ENCODE measurements around the gene OR4D11. TPM values are rescaled to one million over a fixed set of nuclear protein-coding genes. Genes with fewer than 3 reads are reported as not detected.

The OR4D11 gene
- total and polyA plus RNA-seq, 9 of the 15 experiments (the other 6 are each of a cell fraction or from before 2014, with no cell fraction given): not detected

DNA sequence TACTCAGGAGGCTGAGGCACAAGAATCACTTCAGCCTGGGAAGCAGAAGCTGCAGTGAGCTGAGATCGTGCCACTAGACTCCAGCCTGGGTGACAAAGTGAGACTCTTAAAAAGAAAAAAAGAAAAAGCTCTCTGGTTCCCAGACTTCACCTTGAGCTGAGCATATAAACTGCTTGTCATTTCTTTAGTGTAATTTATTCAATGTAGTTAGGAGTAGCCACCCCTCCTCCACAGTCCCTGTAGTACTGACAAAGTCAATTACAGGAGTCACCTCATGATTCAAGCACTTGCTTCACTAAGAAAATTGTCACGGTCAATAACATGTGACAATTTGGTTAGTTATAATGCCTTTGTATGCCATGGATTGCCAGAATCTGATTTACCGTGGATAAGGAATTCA lies 23.0 kb upstream of the OR4D11 start (continued):
- TF ChIP-seq ZNF354B (CRISPR knock-in tag; IDR thresholded peaks at IDR 0.05) (no peak), LCOR (CRISPR knock-in tag; IDR thresholded peaks at IDR 0.05) (no peak), ZNF780A (CRISPR knock-in tag; IDR thresholded peaks at IDR 0.05) (no peak), FOXA3 (CRISPR knock-in tag; conservative IDR thresholded peaks at IDR 0.05 in 1 of 2, IDR thresholded peaks at IDR 0.05 in 1 of 2) (no peak)
- TF ChIP-seq, protein P1, sequence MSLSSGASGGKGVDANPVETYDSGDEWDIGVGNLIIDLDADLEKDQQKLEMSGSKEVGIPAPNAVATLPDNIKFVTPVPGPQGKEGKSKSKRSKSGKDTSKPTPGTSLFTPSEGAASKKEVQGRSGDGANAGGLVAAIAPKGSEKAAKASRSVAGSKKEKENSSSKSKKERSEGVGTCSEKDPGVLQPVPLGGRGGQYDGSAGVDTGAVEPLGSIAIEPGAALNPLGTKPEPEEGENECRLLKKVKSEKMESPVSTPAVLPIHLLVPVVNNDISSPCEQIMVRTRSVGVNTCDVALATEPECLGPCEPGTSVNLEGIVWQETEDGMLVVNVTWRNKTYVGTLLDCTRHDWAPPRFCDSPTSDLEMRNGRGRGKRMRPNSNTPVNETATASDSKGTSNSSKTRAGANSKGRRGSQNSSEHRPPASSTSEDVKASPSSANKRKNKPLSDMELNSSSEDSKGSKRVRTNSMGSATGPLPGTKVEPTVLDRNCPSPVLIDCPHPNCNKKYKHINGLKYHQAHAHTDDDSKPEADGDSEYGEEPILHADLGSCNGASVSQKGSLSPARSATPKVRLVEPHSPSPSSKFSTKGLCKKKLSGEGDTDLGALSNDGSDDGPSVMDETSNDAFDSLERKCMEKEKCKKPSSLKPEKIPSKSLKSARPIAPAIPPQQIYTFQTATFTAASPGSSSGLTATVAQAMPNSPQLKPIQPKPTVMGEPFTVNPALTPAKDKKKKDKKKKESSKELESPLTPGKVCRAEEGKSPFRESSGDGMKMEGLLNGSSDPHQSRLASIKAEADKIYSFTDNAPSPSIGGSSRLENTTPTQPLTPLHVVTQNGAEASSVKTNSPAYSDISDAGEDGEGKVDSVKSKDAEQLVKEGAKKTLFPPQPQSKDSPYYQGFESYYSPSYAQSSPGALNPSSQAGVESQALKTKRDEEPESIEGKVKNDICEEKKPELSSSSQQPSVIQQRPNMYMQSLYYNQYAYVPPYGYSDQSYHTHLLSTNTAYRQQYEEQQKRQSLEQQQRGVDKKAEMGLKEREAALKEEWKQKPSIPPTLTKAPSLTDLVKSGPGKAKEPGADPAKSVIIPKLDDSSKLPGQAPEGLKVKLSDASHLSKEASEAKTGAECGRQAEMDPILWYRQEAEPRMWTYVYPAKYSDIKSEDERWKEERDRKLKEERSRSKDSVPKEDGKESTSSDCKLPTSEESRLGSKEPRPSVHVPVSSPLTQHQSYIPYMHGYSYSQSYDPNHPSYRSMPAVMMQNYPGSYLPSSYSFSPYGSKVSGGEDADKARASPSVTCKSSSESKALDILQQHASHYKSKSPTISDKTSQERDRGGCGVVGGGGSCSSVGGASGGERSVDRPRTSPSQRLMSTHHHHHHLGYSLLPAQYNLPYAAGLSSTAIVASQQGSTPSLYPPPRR (CRISPR knock-in tag; IDR thresholded peaks at IDR 0.05; ENCODE audit: borderline replicate concordance): no peak

DNA sequence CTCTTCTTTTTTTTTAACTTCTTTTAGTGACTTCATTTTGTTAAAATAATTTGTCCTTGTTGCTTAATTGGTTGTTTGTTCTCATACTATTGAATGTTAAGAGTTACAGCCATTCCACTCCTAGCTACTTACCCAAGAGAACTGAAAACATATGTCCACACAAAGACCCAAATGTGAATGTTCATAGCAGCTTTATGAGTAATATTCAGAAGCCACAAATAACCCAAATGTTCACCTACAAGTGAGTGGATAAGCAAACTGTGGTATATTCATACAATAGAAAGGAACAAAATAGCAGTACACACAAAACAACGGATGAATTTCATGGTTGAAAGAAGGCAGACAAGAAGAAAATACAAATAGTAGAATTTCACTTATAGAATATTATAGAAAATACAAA lies 1.4 kb upstream of the OR4D11 start:
- no peaks in the 10 kb centered on the region for H3K36me3 ChIP-seq (ENCODE audit: control insufficient read depth, insufficient read depth, low read length)
- no peak overlapping the region for H2AFZ ChIP-seq (ENCODE audit: low read depth, low read length)
- no peaks in the 10 kb centered on the region for H4K20me1 ChIP-seq (replicated peaks; ENCODE audit: control insufficient read depth, insufficient read depth, low read length)
- no peak overlapping the region for H3K4me2 ChIP-seq (ENCODE audit: insufficient read depth, low read length)
- DNase-seq (ENCODE audit: extremely low read depth in 1 of 4, low spot score in 3 of 4) (no peak), FAIRE-seq (no peak), ATAC-seq (no peak)
- POLR2A ChIA-PET: interaction anchor here (1.1 kb wide), 1 partner anchor 16 kb away, joined by 4 read pairs; no protein-coding TSS in a partner anchor
- peaks cover 4% of the 10 kb centered on the region; the same call in 1 of the 2 replicates for H3K9me3 ChIP-seq (replicated peaks; ENCODE audit: control insufficient read depth, insufficient read depth, low read depth, low read length)
- H3K27ac ChIP-seq (ENCODE audit: extremely low read depth, low read depth, low read length): no peak overlapping the region
- intact Hi-C loops (cut with micrococcal nuclease): no loop called here
- H3K9me1 ChIP-seq (ENCODE audit: control insufficient read depth, insufficient read depth, low read length): no peaks in the 10 kb centered on the region
- H3K4me3 ChIP-seq: no peak overlapping the region
- H3K9ac ChIP-seq (ENCODE audit: insufficient read depth in 1 of 2, low read depth in 2 of 2, low read length in 2 of 2): no peak overlapping the region
- peaks cover 0 to 3% of the 10 kb centered on the region in 2 experiments; a peak in 1 of 5 replicates for H3K27me3 ChIP-seq (ENCODE audit: control insufficient read depth in 2 of 2, insufficient read depth in 2 of 2, low read length in 2 of 2)
- CTCF ChIA-PET (ENCODE audit: low intra/inter-chr PET ratio): no interaction called here
- BruUV-seq (replicated peaks): no TSS peak
- no peaks in the 10 kb centered on the region for H3K4me1 ChIP-seq (replicated peaks in 1 of 2; ENCODE audit: control insufficient read depth in 2 of 2, insufficient read depth in 2 of 2, low read length in 2 of 2)
- WGBS (ENCODE audit: insufficient coverage, low coverage, missing lambda C conversion rate): 0% methylated on average over 1 of the region's 1 CpG
- in situ Hi-C loops (cut with MboI): no loop called here
- no peaks in the 10 kb centered on the region for H3K79me2 ChIP-seq (ENCODE audit: control insufficient read depth, insufficient read depth, low read length)
- TF ChIP-seq, protein P2, sequence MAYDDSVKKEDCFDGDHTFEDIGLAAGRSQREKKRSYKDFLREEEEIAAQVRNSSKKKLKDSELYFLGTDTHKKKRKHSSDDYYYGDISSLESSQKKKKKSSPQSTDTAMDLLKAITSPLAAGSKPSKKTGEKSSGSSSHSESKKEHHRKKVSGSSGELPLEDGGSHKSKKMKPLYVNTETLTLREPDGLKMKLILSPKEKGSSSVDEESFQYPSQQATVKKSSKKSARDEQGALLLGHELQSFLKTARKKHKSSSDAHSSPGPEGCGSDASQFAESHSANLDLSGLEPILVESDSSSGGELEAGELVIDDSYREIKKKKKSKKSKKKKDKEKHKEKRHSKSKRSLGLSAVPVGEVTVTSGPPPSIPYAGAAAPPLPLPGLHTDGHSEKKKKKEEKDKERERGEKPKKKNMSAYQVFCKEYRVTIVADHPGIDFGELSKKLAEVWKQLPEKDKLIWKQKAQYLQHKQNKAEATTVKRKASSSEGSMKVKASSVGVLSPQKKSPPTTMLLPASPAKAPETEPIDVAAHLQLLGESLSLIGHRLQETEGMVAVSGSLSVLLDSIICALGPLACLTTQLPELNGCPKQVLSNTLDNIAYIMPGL (CRISPR knock-in tag; IDR thresholded peaks at IDR 0.05): no peak
- TF ChIP-seq, protein P3, sequence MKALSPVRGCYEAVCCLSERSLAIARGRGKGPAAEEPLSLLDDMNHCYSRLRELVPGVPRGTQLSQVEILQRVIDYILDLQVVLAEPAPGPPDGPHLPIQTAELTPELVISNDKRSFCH (CRISPR knock-in tag; IDR thresholded peaks at IDR 0.05): no peak
- TF ChIP-seq, protein P3 (tag; IDR thresholded peaks at IDR 0.05): no peak
- TF ChIP-seq, protein P4, sequence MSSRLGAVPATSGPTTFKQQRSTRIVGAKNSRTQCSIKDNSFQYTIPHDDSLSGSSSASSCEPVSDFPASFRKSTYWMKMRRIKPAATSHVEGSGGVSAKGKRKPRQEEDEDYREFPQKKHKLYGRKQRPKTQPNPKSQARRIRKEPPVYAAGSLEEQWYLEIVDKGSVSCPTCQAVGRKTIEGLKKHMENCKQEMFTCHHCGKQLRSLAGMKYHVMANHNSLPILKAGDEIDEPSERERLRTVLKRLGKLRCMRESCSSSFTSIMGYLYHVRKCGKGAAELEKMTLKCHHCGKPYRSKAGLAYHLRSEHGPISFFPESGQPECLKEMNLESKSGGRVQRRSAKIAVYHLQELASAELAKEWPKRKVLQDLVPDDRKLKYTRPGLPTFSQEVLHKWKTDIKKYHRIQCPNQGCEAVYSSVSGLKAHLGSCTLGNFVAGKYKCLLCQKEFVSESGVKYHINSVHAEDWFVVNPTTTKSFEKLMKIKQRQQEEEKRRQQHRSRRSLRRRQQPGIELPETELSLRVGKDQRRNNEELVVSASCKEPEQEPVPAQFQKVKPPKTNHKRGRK (tag; IDR thresholded peaks at IDR 0.05): no peak
- TF ChIP-seq MTF1 (CRISPR knock-in tag; IDR thresholded peaks at IDR 0.05; ENCODE audit: borderline replicate concordance): no peak

Measured in K562 (cell line).